Body of pancreas (tissue), 4 donors: ENCODE measurements around the gene NLRP3. TPM values are rescaled to one million over a fixed set of nuclear protein-coding genes. Genes with fewer than 3 reads are reported as not detected.

Source experiments
- ATAC-seq: fragments of 150-250 bp; one replicate; pipeline ENCODE4 v1.9.1; 2016
- DNase-seq, 4 donors: peaks; one replicate each; pipeline ENCODE4 v3.0.0-alpha.2; 2019
- H3K27ac ChIP-seq, 4 donors: fragments of 200-600 bp; sonication (generic); 1 replicate in 3 of 4; 2 replicates in 1 of 4; pipeline versions ENCODE4 v1.5.1 to v1.6.1; 2016 to 2019; ENCODE audit warnings: mild to moderate bottlenecking in 1 of 4, mixed read lengths in 1 of 4, moderate library complexity in 1 of 4
- H3K27me3 ChIP-seq, 2 donors: fragments of 200-600 bp; sonication (generic); one replicate each; pipeline ENCODE4 v1.6.0; 2016; ENCODE audit warnings: mild to moderate bottlenecking in 1 of 2
- H3K36me3 ChIP-seq, 2 donors: fragments of 200-600 bp; sonication (generic); replicated peaks in 1 of 2; 2 replicates each; pipeline ENCODE4 v1.5.1; 2016; ENCODE audit warnings: low read depth in 2 of 2; ENCODE audit not compliant: insufficient read depth in 1 of 2
- H3K4me1 ChIP-seq: fragments of 200-600 bp; sonication (generic); one replicate; pipeline ENCODE4 v1.6.0; 2016
- H3K4me3 ChIP-seq, 2 donors: fragments of 200-600 bp; sonication (generic); 1 replicate in 1 of 2; 2 replicates in 1 of 2; pipeline ENCODE4 v1.5.1; 2016 to 2019
- H3K9me3 ChIP-seq, 3 donors: fragments of 200-600 bp; sonication (generic); 1 replicate in 2 of 3; 2 replicates in 1 of 3; pipeline ENCODE4 v1.5.1; 2016
- CTCF ChIP-seq, 7 experiments: fragments of 450-650 bp in 4 of 7; fragments of 200-600 bp in 3 of 7; sonication (generic) in 3 of 7; IDR thresholded peaks; one replicate each; pipeline ENCODE4 v1.5.1; 2016 to 2019; ENCODE audit warnings: antibody characterized with exemption in 7 of 7
- POLR2A ChIP-seq, 3 donors: fragments of 450-650 bp; IDR thresholded peaks; one replicate each; pipeline ENCODE4 v1.6.1; 2016; ENCODE audit warnings: antibody characterized with exemption in 3 of 3, mild to moderate bottlenecking in 2 of 3
- WGBS, 2 donors: methylation state at CpG; one replicate each; pipeline ENCODE4 v1.1.5; 2017; 5-methylcytosine and 5-hydroxymethylcytosine counted together
- intact Hi-C: fragments of 100-400 bp; cut with DNase I; formaldehyde crosslinking; loops from one replicate; pipeline ENCODE4 v1.15.1; 2023
- total RNA-seq, 2 donors: library from RNA; depleted of rRNA; stranded (reverse); fragments of >200 nt; gene quantifications; one replicate each; pipeline ENCODE4 v1.1.0, GENCODE V29; 2016

Gene NLRP3
- total RNA-seq, 2 donors from 2014 or later: 0.26 to 1.6 TPM

GRCh38 chr1:247442164-247442563 lies 26.2 kb downstream of the NLRP3 start:
- intact Hi-C loops: no loop called here
- Histone ChIP-seq H3K9me3 (no peaks in the 10 kb centered on the region), H3K36me3 (no peaks in the 10 kb centered on the region), H3K4me3 (no peak overlapping the region), H3K27me3 (no peaks in the 10 kb centered on the region), H3K27ac (no peak overlapping the region), H3K4me1 (no peaks in the 10 kb centered on the region)
- ATAC-seq (no peak), DNase-seq (no peak)
- 53 to 55% methylated on average over 4 of the region's 4 CpGs for WGBS, 2 donors
- TF ChIP-seq CTCF (IDR thresholded peaks at IDR 0.05) (no peak), POLR2A (IDR thresholded peaks at IDR 0.05) (no peak)

DNA sequence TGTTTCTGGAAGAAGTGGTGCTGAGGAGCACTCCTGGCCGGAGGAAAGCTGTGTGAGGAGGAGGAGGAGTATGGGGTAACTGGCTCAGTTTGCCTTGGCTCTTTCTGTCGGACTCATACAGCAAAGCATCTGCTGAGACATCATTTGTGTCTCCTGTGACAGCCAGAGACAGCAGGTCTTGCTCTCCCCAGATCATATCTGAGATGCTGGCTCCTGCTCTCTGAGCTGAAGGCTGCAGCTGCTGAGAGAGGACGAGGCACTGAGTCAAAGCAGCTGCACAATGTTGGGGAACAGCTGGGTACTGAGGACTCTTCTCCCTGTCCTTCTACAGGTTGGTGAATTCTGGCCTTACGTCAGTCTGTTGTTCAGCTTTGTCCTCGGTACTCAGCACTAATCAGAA lies 27.7 kb downstream of the NLRP3 start:
- ATAC-seq: no peak
- DNase-seq: no peak

DNA sequence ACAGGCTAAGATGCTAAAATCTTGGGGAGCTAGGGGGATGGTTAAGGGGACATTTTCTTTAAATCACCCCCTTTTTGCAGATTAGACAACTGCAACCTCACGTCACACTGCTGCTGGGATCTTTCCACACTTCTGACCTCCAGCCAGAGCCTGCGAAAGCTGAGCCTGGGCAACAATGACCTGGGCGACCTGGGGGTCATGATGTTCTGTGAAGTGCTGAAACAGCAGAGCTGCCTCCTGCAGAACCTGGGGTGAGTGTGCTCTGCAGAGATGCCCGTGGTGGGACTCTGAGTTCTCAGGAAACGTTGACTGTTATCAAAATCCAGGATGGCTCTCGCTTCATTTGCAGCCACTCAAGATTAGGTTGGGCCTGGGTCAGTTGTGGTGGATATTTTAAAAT lies 28.6 kb downstream of the NLRP3 start:
- WGBS, 2 donors: 43 to 53% methylated on average over 3 to 6 of the region's 6 CpGs

More for the DNA sequence above, 27.7 kb downstream of the NLRP3 start:
- Histone ChIP-seq H3K9me3 (no peaks in the 10 kb centered on the region), H3K27ac (no peak overlapping the region), H3K4me3 (no peak overlapping the region), H3K27me3 (no peaks in the 10 kb centered on the region), H3K4me1 (peaks cover 5% of the 10 kb centered on the region), H3K36me3 (no peaks in the 10 kb centered on the region)
- TF ChIP-seq CTCF (IDR thresholded peaks at IDR 0.05) (no peak), POLR2A (IDR thresholded peaks at IDR 0.05) (no peak)
- intact Hi-C loops: no loop called here
- 26 to 37% methylated on average over 5 of the region's 5 CpGs for WGBS, 2 donors

GRCh38 chr1:247445526-247446356 lies 29.8 kb downstream of the NLRP3 start:
- Histone ChIP-seq H3K4me3 (no peak overlapping the region), H3K27ac (peak overlapping the region in 1 of 4 donors; percentile 50), H3K36me3 (no peaks in the 10 kb centered on the region), H3K27me3 (no peaks in the 10 kb centered on the region), H3K4me1 (peaks cover 5% of the 10 kb centered on the region), H3K9me3 (no peaks in the 10 kb centered on the region)
- WGBS, 2 donors: 66 to 67% methylated on average over 17 of the region's 17 CpGs
- DNase-seq (peak in 1 of 4 donors; percentile 64), ATAC-seq (no peak)
- no peak for TF ChIP-seq CTCF (IDR thresholded peaks at IDR 0.05)
- no peak for TF ChIP-seq POLR2A (IDR thresholded peaks at IDR 0.05)
- intact Hi-C loops: no loop called here

More for the DNA sequence above, 28.6 kb downstream of the NLRP3 start:
- DNase-seq (no peak), ATAC-seq (no peak)
- TF ChIP-seq CTCF (IDR thresholded peaks at IDR 0.05) (no peak), POLR2A (IDR thresholded peaks at IDR 0.05) (no peak)
- Histone ChIP-seq H3K4me3 (no peak overlapping the region), H3K9me3 (no peaks in the 10 kb centered on the region), H3K36me3 (no peaks in the 10 kb centered on the region), H3K27me3 (no peaks in the 10 kb centered on the region), H3K27ac (no peak overlapping the region), H3K4me1 (peaks cover 5% of the 10 kb centered on the region)
- intact Hi-C loops: no loop called here
